GM19372 (cell line): Measurements from ENCODE around the gene NCBP3.

Source experiments
- ATAC-seq: cut with Tn5 transposase; IDR thresholded peaks from one replicate; pipeline ENCODE4 v1.9.1; 2021; ENCODE audit warnings: mild to moderate bottlenecking, low read depth, moderate library complexity; ENCODE audit not compliant: unreplicated experiment

The NCBP3 gene

DNA sequence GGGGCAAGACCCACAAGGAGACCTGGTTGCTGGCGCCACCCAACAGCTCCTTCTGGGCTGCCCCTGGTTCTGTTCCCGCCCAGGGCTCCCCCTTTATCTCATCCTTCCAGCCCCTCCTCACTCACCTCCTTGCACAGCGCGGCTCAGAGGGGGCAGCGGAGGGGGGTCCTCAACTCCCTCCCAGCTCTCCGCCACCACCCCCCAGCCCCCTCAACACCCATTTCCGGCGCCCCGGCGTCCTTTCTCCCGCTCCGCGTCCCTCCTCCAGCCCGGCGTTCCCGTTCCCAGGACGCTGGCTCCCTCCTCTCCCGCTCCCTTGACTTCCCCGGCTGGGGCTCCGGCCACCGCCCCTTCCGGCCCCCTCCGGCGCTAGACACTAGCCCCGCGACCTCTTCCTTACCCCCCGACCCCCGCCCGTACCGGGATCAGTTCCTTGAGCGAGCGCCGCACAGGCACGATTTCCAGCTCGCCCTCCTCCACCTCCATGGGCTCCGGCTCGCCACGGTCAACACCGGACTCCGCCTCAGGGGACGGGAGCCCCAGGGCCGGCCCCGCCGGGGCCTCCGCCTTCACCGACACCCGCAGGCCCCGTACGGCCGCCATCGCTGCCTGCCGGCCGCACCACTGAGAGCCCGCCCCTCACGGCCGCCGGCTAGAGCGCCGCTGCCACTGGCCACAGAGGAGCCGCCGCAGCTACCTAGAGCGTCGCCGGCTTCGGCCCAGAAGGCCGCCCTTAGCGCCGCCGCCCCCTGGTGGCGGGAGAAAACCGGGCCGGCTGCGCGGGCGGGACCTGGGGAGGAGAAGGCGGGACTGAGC is at the start of gene NCBP3:
Gene NCBP3, minus strand, starts transcription at position 626 of the 816 bp plus-strand sequence. Its CDS starts 23 bp downstream, at position 603.
- ATAC-seq, result peak; percentile 97

DNA sequence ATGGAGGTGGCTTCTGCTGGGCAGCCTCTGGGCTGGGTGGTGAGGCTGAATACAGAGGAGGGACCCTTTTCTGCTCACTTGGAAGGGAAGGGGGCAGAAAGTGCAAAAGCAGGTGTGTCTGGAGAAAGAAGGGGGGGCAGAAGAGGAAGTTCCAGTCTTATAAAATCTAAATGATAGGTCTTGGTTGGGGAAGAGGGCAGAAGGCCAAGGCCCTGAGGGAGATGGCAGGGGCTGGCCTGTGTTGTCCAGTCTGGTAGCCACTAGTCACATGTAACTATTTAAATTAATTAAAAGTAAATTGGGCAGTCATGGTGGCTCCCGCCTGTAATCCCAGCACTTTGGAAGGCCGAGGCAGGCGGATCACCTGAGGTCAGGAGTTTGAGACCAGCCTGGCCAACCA is 49.3 kb upstream of the NCBP3 start:
- ATAC-seq, result no peak

DNA sequence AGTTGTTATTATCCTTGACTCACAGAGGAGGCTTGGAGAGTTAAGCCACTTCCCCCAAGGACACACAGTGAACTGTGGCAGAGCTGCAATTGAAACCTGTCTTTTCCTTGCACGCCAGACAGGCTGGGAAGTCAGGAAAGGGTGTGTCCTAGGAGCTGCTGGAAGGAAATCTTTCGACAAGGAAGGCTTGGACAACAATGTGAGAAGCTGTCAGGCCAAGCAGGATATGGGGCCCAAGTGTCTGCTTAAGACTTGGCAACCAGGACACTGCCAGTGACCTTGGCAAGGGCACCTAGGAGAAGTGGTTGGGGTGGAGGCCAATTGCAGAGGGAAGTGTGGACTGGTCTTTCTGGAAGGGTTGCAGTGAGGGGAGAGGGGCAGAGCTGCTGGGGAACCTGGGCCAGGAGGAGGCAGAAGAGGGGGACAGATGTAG is 48.9 kb upstream of the NCBP3 start:
- no peak for ATAC-seq

- no peak for ATAC-seq
Observed at GRCh38 chr17:3894188-3894587, 48.1 kb upstream of the NCBP3 start.

DNA sequence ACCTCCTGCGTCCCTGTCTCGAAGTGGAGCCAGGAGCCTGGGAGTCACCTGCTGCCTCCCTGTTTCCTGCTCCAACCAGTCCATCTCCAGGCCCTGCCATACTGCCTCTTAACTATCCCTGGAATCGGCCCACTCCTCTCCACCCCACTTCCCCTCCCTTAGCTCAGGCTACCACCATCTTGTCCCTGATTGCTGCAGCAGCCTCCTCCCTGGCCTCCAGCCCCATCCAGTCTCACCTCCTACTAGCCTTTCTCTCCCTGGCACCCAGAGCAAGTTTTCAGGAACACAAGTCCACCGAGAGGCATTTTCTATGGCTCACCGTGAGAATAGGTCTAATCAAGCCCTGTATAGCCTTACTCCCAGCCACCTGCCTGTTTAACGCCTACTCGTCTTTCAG is 47.7 kb upstream of the NCBP3 start:
- no peak for ATAC-seq

DNA sequence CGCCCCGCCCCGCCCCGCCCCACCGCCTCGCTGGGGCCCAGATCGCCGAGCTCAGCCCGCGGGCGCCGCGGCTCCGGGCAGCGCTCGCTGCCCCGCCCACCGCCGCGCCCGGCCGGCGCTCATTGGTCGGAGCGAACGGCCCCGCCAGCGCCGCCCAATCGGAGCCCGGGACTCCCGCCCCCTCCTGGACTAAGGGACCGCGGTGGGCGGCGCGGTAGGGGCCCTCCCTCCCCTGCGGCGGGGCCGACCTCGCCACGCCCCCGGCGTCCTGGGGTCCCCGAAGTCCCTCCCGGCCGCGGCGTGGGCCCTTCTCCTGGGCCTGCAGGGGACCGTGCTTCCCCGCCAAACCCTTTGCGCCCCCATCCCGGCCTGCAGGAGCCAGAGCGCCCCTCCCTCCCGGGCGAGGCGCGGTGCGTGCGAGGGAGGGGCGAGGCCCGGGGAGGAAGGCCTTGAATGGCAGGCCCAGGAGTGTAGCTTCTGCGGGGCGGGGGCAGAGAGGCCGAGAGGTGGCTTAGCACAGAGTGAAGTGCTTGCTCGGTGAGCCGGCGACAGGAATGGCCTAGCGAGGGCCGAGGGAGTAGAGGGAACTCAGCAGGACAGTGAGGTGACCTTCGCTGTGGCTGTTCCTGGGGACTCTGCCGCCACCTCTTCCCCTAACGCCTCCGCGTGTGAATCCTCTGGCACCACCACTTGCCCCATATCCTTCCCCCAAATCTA is 47.1 kb upstream of the NCBP3 start, which contains the start of gene CAMKK1:
Gene CAMKK1, minus strand, starts transcription at position 51 of the 717 bp plus-strand sequence. CDS start 7,366 bp downstream, outside the sequence.
- ATAC-seq, result peak; percentile 80

DNA sequence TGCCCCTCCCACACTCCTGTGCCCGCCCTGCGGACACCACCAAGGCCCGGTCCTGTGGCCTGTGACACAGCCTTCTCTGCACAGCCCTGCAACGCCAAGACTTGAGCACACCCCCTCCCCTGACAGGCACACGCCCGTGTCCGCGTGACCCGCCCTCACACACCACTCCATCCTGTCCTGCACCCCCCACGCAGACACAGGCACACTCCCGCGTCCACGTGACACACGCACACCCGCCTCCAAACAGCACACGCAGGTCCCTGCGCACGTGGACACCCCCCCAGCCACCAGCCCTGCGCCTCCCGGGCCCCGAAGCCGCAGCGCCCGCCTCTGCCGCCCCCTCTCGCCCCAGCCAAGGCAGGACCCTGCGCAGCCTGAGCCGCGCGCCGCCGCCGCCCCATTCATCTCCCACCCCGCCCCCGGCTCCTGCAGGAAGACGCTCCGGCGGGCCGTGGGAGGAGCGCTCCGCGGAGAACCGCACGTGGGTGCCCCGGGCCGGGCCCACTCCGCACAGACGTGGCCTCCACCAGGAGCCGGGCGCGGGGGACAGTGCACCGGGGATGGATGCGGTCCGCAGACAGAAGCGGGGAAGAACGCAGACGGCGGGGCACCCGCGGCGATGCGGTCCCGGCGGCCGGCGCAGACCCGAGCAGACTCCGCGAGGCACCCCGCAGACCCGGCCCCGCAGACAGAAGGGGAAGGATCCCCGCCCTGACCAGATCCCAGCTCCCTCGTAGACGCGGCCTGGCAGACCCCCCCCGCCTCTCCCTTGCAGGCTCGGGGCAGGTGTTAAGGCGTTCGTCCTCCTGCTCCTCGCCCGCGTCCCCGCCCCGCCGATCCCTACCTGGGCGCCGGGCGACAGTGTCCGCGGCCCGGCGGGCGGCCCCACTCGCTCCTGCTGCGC is 46.3 kb upstream of the NCBP3 start:
- ATAC-seq, result peak; percentile 10

DNA sequence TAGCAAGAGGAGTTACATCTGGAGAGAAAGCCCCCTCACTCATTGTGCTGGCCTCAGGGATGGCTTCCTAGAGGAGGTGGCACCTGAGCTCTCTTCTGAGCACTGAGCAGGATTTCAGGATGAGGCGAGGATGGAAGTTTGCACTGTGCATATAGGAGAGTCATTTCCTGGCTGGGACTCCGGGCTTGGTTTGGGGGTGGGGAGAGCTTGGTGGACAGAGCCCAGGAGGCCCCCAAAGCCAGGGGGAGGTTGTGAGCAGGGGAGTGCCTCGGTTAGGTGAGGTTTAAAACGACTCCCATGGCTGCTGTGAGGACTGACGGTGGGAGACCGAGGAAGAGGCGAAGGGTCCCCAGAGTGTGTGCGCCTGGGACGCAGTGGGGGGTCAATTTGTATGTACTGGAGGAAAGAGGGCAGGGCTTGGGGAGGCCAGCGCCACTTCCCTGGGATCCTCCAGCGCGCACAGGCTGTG is 45.6 kb upstream of the NCBP3 start:
- no peak for ATAC-seq

DNA sequence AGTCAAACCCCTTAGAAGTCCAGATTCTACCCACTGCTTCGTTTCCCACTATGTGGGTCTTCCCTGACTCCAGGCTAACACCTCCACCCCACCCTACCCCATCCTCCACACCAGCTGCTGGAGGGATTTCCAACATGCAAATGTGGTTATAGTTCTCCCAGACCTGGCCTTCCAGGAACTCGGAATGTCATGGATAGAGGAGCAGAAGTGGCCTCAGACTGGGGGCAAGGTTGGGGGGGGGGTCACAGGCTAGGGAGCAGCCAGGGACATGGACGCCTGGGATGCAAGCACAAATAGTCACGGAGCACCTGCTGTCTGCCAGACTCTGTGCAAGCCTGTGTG is 44.8 kb upstream of the NCBP3 start:
- no peak for ATAC-seq

DNA sequence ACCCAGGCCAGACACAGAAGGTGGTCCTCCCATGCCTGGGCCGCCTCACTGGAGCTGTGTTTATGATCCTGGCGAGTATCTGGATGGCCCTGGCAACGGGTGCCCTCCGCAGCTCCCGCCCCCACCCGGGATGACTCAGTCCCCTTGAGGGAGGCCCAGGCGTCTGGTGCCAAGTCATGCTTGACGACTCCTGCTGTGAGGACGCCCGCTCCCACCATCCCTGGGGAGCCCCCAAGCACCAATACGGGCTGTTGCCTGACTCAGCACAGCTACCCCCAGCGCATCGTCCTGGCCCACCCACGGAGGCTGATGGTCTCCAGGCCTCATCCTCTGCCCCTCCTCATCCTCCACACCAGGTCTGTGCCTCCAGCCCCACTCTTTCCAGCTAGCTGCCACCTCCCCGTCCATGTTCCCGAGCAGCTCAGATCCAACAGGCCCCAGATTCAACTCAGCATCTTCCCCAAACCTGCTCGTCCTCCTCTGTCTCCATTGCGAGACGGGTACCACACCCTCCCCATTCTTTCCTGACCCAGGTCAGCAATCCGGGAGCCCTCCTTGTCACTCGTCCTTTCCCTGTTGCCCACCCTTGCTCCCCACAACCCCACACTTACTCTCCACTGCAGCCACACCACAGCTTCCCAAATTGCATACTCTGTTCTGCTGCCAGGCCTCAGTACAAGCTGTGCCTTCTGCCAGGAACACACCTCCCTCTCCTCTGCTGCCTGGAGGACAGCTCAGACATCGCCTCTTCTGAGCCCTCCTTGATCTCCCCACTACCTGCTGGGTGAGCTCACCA is 44.2 kb upstream of the NCBP3 start:
- ATAC-seq, result no peak

DNA sequence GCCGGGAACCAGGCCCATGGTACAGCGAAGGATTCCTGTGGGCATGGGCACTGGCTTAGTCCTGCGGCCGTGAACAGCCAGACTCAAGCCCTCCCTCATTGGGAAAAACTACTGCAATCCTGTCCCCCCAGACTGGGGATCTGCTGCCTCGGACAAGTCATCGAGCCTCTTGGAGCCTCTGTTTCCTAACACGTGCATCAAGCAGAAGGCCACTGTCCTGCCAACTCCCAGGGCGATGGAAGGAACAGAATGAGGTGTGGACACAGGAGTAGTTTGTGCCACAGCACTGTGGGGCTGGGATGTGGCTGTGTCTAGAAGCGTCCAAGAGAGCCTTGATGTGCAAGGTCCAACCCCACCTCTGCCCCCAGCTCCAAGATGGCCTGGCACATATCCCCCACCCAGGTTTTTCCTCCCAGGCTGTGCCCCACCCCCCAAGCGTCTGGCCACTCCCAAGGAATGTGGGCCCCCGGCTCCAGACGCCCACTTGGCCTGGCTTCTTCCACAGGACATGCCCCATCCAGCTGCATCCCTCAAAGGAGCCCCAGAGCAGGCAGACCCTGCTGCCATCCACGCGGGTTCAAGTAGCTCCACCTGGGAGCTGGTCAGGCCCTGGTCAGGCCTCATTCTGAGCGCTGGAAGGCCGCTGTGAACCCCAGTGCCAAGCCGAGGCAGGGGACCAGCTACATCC is 43.4 kb upstream of the NCBP3 start:
- no peak for ATAC-seq

GRCh38 chr17:3888343-3889171 is 42.5 kb upstream of the NCBP3 start:
- no peak for ATAC-seq

GRCh38 chr17:3887804-3888203 is 41.8 kb upstream of the NCBP3 start:
- ATAC-seq, result no peak

DNA sequence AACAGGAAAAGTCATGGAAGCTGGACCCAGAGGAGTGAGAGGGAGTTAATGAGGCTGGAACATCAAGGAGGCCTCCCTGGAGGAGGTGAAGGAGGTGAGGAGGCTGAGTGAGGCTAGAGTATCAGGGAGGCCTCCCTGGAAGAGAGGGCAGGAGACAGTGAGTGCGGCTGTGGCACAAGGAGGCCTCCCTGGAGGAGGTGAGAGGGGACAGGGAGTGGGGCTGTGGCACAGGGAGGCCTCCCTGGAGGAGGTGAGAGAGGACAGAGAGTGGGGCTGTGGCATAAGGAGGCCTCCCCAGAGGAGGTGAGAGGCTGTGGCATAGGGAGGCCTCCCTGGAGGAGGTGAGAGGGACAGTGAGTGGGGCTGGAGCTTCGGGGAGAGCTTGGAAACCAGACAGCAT is 41.3 kb upstream of the NCBP3 start:
- no peak for ATAC-seq

DNA sequence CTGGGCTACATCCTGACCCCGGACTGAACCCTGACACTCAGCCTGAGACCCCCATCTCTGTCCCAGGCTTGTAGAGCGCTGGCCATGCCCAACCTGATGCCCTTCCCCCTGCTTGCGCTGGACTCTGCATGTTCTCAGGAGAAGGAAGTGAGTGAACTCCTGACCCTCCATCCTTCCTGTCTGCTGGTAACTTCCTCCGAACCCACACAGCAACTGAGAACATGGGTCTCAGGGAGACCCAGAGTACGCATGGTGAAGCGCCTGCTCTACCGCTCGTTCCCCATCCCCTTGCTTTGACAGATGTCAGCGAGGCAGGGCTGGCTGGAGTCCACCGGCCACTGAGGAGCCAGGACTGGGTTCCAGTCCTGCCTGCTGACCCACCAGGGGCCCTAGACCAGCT is 40.7 kb upstream of the NCBP3 start:
- no peak for ATAC-seq

DNA sequence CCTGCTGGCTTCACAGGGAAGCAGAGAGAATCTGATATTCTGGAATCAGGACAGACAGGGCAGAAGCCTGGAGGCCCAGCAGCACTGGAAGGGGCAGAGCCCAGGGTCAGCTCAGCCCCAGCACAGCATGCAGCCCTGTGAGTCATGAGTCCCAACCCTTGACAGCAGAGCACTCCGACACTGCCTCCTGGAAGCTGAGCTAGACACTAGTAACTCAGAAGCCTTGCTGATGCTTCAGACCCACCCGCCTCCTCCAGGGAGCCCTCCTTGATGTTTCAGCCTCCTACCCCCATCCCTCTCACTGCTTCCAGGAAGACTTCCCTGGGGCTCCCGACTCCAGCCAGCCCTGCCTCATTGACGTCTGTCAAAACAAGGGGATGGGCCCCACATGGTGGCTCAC is 39.9 kb upstream of the NCBP3 start:
- no peak for ATAC-seq

DNA sequence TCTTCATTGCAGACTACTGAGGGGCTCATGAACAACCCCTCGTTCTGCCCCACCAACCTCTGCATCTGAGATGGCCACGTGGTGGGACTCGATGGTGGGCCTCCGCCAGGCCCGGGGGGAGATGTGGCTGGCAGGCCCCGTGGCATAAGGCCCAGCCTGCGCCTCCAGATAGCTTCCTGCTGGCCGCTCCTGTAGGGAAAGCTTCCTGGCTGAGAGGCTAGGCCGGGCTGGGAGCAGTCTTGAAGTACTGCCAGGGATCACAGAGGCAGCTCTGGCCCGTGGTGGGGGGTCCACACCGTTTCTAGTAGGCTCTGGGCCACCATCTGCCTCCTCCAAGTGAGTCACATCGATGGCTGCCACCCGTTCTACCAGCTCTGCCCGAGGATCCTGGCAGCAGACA is 39.2 kb upstream of the NCBP3 start:
- no peak for ATAC-seq

DNA sequence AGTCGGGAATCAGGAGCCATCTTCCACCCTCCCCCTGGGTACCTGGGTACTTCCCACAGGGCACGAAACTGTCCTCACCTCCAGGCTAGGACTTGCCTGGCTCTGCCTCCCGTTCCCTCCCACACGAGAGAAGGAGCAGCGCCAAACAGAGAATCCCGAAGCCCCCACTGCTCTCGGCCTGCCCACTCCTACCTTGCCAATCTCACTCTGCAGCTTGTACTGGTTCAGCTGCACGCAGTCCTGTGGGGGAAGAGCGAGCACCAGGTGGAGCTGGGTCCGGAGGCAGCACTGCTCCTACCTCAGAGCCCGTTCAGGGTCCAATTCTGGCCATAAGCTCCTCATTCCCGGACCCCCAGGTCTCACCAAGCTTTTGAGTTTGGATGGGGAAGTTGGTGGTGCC is 38.1 kb upstream of the NCBP3 start:
- ATAC-seq, result no peak

DNA sequence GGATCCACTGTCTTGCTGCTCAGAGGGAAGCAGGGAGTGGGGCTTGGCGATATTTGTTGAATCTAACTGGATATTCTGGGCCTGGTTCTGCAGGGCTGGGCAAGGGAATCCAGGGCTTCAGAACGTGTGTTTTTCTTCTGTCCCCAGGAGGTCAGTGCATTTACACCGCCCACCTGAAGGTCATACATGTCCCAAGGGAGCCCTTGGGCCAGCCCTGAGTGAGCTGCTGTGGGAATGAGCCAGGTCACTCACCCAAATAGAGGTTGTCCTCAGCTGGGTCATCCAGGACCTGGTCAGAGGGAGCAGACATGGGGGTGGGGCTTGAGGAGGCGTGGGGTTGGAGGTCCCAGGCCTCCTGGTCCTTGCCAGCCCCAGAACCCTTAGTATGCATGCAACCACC is 36.2 kb upstream of the NCBP3 start:
- no peak for ATAC-seq
